SK-N-SH treated with all-trans-retinoic acid at 6 μM for 48 hours (cell line): Measurements from ENCODE around the gene AGR2.

Experiments used
- ATAC-seq: fragments of 200-7000 bp; cut with Tn5 transposase; 3 replicates; pipeline ENCODE4 v1.9.1; 2020; ENCODE audit warnings: mild to moderate bottlenecking, moderate library complexity
- ARNTL ChIP-seq: fragments of 450-650 bp; formaldehyde crosslinking; IDR thresholded peaks from 2 replicates; pipeline ENCODE4 v1.5.0; 2020; ENCODE audit warnings: low read depth, mild to moderate bottlenecking, moderate library complexity, borderline replicate concordance
- BACH2 ChIP-seq: fragments of 250-450 bp; sonication (Bioruptor Pico); IDR thresholded peaks from 2 replicates; pipeline ENCODE4 v1.9.0; 2021; ENCODE audit warnings: mild to moderate bottlenecking, borderline replicate concordance
- CREB5 ChIP-seq: fragments of 250-450 bp; sonication (Bioruptor Pico); IDR thresholded peaks from 2 replicates; pipeline ENCODE4 v1.5.1; 2020; ENCODE audit warnings: low read depth, mild to moderate bottlenecking, moderate library complexity
- CSDC2 ChIP-seq: fragments of 250-450 bp; sonication (Bioruptor Pico); IDR thresholded peaks from 2 replicates; pipeline ENCODE4 v1.5.0; 2020; ENCODE audit warnings: mild to moderate bottlenecking, moderate library complexity
- CSRNP3 ChIP-seq: fragments of 250-450 bp; sonication (Bioruptor Pico); IDR thresholded peaks from 2 replicates; pipeline ENCODE4 v1.5.1; 2021; ENCODE audit warnings: mild to moderate bottlenecking, moderate library complexity
- ESRRG ChIP-seq: fragments of 250-450 bp; sonication (Bioruptor Pico); IDR thresholded peaks from 2 replicates; pipeline ENCODE4 v1.6.1; 2021; ENCODE audit warnings: mild to moderate bottlenecking
- GLIS3 ChIP-seq: fragments of 250-450 bp; sonication (Bioruptor Pico); IDR thresholded peaks from 2 replicates; pipeline ENCODE4 v1.5.0; 2020; ENCODE audit warnings: mild to moderate bottlenecking, moderate library complexity
- ISL1 ChIP-seq: fragments of 250-450 bp; sonication (Bioruptor Pico); IDR thresholded peaks from 2 replicates; pipeline ENCODE4 v2.1.2; 2022; ENCODE audit warnings: mild to moderate bottlenecking, moderate library complexity
- OSR1 ChIP-seq: fragments of 250-450 bp; sonication (Bioruptor Pico); IDR thresholded peaks from 2 replicates; pipeline ENCODE4 v1.8.0; 2022; ENCODE audit warnings: moderate library complexity, mild to moderate bottlenecking, inconsistent platforms
- PATZ1 ChIP-seq: fragments of 250-450 bp; sonication (Bioruptor Pico); IDR thresholded peaks from 2 replicates; pipeline ENCODE4 v1.8.0; 2020; ENCODE audit warnings: mild to moderate bottlenecking, moderate library complexity, borderline replicate concordance
- POU6F1 ChIP-seq: fragments of 250-450 bp; sonication (Bioruptor Pico); IDR thresholded peaks from 2 replicates; pipeline ENCODE4 v1.8.0; 2021; ENCODE audit warnings: low read depth, mild to moderate bottlenecking, moderate library complexity, borderline replicate concordance
- PPARA ChIP-seq: fragments of 250-450 bp; sonication (Bioruptor Pico); IDR thresholded peaks from 2 replicates; pipeline ENCODE4 v1.5.0; 2020; ENCODE audit warnings: mild to moderate bottlenecking, borderline replicate concordance
- RARB ChIP-seq: fragments of 250-450 bp; sonication (Bioruptor Pico); IDR thresholded peaks from 2 replicates; pipeline ENCODE4 v1.8.0; 2021; ENCODE audit warnings: mild to moderate bottlenecking, moderate library complexity
- TCF4 ChIP-seq: fragments of 250-450 bp; sonication (Bioruptor Pico); IDR thresholded peaks from 2 replicates; pipeline ENCODE4 v1.8.0; 2021; ENCODE audit warnings: mild to moderate bottlenecking, moderate library complexity, borderline replicate concordance
- TOX ChIP-seq: fragments of 250-450 bp; sonication (Bioruptor Pico); IDR thresholded peaks from 2 replicates; pipeline ENCODE4 v1.8.0; 2021; ENCODE audit warnings: mild to moderate bottlenecking, moderate library complexity, borderline replicate concordance
- TSHZ2 ChIP-seq: fragments of 250-450 bp; sonication (Bioruptor Pico); IDR thresholded peaks from 2 replicates; pipeline ENCODE4 v1.5.0; 2020; ENCODE audit warnings: mild to moderate bottlenecking, moderate library complexity
- ZFP3 ChIP-seq: fragments of 250-450 bp; sonication (Bioruptor Pico); IDR thresholded peaks from 2 replicates; pipeline ENCODE4 v1.5.0; 2020; ENCODE audit warnings: mild to moderate bottlenecking, moderate library complexity
- ZFP30 ChIP-seq: fragments of 450-650 bp; formaldehyde crosslinking; IDR thresholded peaks from 2 replicates; pipeline ENCODE4 v1.5.0; 2022; ENCODE audit warnings: mild to moderate bottlenecking, moderate library complexity
- ZNF565 ChIP-seq: fragments of 450-650 bp; formaldehyde crosslinking; conservative IDR thresholded peaks from 2 replicates; pipeline ENCODE4 v1.5.0; 2020; ENCODE audit warnings: low read depth, mild to moderate bottlenecking, moderate library complexity
- ZNF70 ChIP-seq: fragments of 450-650 bp; formaldehyde crosslinking; IDR thresholded peaks from 2 replicates; pipeline ENCODE4 v1.5.0; 2020; ENCODE audit warnings: mild to moderate bottlenecking, moderate library complexity
- ZNF8 ChIP-seq: fragments of 450-650 bp; formaldehyde crosslinking; IDR thresholded peaks from 2 replicates; pipeline ENCODE4 v1.5.0; 2020; ENCODE audit warnings: mild to moderate bottlenecking, moderate library complexity

AGR2 gene

GRCh38 chr7:16845746-16846145 lies 40.9 kb upstream of the AGR2 start:
- ATAC-seq: no peak
- no peak for TF ChIP-seq OSR1 (CRISPR knock-in tag)
- no peak for TF ChIP-seq PPARA (CRISPR knock-in tag)
- no peak for TF ChIP-seq CSDC2 (CRISPR knock-in tag)
- no peak for TF ChIP-seq ZFP30 (CRISPR knock-in tag)
- TF ChIP-seq ARNTL: no peak
- TF ChIP-seq, all 23 proteins: peak for 0

GRCh38 chr7:16841681-16842080 lies 36.9 kb upstream of the AGR2 start:
- no peak for TF ChIP-seq TCF4 (CRISPR knock-in tag)
- ATAC-seq: peak; percentile 51

GRCh38 chr7:16840094-16840493 lies 35.3 kb upstream of the AGR2 start:
- no peak for ATAC-seq
- no peak for TF ChIP-seq PATZ1 (CRISPR knock-in tag)
- TF ChIP-seq ZNF8 (CRISPR knock-in tag): no peak
- no peak for TF ChIP-seq TOX (CRISPR knock-in tag)
- TF ChIP-seq RARB: no peak
- TF ChIP-seq PPARA (CRISPR knock-in tag): no peak
- no peak for TF ChIP-seq TSHZ2 (CRISPR knock-in tag)
- TF ChIP-seq ZFP3: no peak
- no peak for TF ChIP-seq CREB5 (CRISPR knock-in tag)
- no peak for TF ChIP-seq ESRRG (CRISPR knock-in tag)
- TF ChIP-seq ZNF565: no peak
- no peak for TF ChIP-seq BACH2 (CRISPR knock-in tag)
- no peak for TF ChIP-seq ZNF70 (CRISPR knock-in tag)
- no peak for TF ChIP-seq ZFP30 (CRISPR knock-in tag)
- no peak for TF ChIP-seq OSR1 (CRISPR knock-in tag)
- no peak for TF ChIP-seq ARNTL
- no peak for TF ChIP-seq CSDC2 (CRISPR knock-in tag)
- TF ChIP-seq CSRNP3 (CRISPR knock-in tag): no peak
- no peak for TF ChIP-seq POU6F1 (CRISPR knock-in tag)
- TF ChIP-seq GLIS3 (CRISPR knock-in tag): no peak

GRCh38 chr7:16839646-16840045 lies 34.8 kb upstream of the AGR2 start:
- no peak for TF ChIP-seq ZNF70 (CRISPR knock-in tag)
- TF ChIP-seq ISL1 (CRISPR knock-in tag): no peak
- no peak for TF ChIP-seq ARNTL
- ATAC-seq: peak; percentile 19; the same call in 1 of the 3 replicates
